DND-41 (cell line): Measurements from ENCODE around the gene ANKS1B.

Source experiments
- ATAC-seq: fragments of 200-7000 bp; cut with Tn5 transposase; 3 replicates; pipeline ENCODE4 v1.9.1; 2021; ENCODE audit warnings: low read depth; ENCODE audit not compliant: insufficient read depth
- DNase-seq: peaks from one replicate; pipeline ENCODE4 v3.0.0-alpha.2; 2020
- H2AFZ ChIP-seq: 2 replicates; pipeline ENCODE4 v1.6.0; 2012; ENCODE audit warnings: low read depth, low read length
- H3K27ac ChIP-seq: 2 replicates; pipeline ENCODE4 v1.5.1; 2012; ENCODE audit warnings: low read length, inconsistent platforms
- H3K27me3 ChIP-seq: fragments of 200-600 bp; sonication (generic); 2 replicates; pipeline ENCODE4 v1.6.0; 2012; ENCODE audit warnings: low read length, mild to moderate bottlenecking, inconsistent platforms; ENCODE audit not compliant: insufficient read depth, poor library complexity
- H3K36me3 ChIP-seq: 2 replicates; pipeline ENCODE4 v1.5.1; 2012; ENCODE audit warnings: low read length, inconsistent platforms; ENCODE audit not compliant: insufficient read depth
- H3K4me1 ChIP-seq: 2 replicates; pipeline ENCODE4 v1.5.1; 2012; ENCODE audit warnings: mild to moderate bottlenecking, low read length; ENCODE audit not compliant: insufficient read depth
- H3K4me2 ChIP-seq: 2 replicates; pipeline ENCODE4 v1.6.0; 2012; ENCODE audit warnings: mild to moderate bottlenecking, moderate library complexity, low read length, inconsistent platforms; ENCODE audit not compliant: insufficient read depth
- H3K4me3 ChIP-seq, 2 experiments: fragments of 200-600 bp in 1 of 2; shearing (Covaris generic) in 1 of 2; 2 replicates each; pipeline ENCODE4 v1.5.1; 2012 to 2016; ENCODE audit warnings: inconsistent platforms in 2 of 2, low read length in 2 of 2, mild to moderate bottlenecking in 2 of 2, low read depth in 1 of 2, moderate library complexity in 1 of 2
- H3K79me2 ChIP-seq: 2 replicates; pipeline ENCODE4 v1.6.0; 2012; ENCODE audit warnings: low read length, inconsistent platforms; ENCODE audit not compliant: insufficient read depth
- H3K9ac ChIP-seq: 2 replicates; pipeline ENCODE4 v1.6.0; 2012; ENCODE audit warnings: low read depth, mild to moderate bottlenecking, inconsistent platforms, low read length, moderate library complexity
- H3K9me3 ChIP-seq: 2 replicates; pipeline ENCODE4 v1.5.1; 2012; ENCODE audit warnings: low read length, moderate library complexity, mild to moderate bottlenecking, inconsistent platforms; ENCODE audit not compliant: insufficient read depth, severe bottlenecking
- H4K20me1 ChIP-seq: 2 replicates; pipeline ENCODE4 v1.6.0; 2012; ENCODE audit warnings: low read length; ENCODE audit not compliant: insufficient read depth
- EZH2 ChIP-seq: IDR thresholded peaks from 3 replicates; pipeline ENCODE4 v1.6.1; 2012; ENCODE audit warnings: borderline replicate concordance, low read depth, mild to moderate bottlenecking, moderate library complexity, low read length, inconsistent platforms; ENCODE audit not compliant: severe bottlenecking
- TF ChIP-seq, protein P1 (sequence below): IDR thresholded peaks from 2 replicates; pipeline ENCODE4 v1.5.1; 2012; ENCODE audit warnings: borderline replicate concordance, low read length, moderate library complexity, mild to moderate bottlenecking; ENCODE audit not compliant: poor library complexity, severe bottlenecking; ENCODE audit errors: extremely low read depth

Gene ANKS1B

DNA sequence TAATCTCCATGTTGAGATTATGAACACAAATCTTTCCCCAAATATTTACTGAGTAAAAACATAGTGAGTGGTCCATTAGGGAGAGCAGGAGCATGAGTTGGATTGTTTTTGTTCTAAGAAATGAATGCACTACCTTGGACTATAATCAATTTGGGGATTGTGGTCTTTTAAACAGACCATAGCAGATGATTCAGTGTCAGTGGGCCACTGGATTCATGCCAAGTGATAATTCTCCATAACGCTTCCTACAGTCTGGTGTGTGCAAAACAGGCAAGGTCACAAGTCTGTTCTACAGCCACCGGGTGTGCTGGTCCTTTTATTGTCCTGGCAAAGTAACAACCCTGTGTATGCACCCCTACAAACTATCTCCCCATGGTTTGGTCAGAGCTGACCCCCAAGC is 1073.3 kb downstream of the ANKS1B start:
- Histone ChIP-seq H3K36me3 (no peaks in the 10 kb centered on the region), H2AFZ (no peak overlapping the region), H3K9ac (no peak overlapping the region), H3K27me3 (no peaks in the 10 kb centered on the region), H4K20me1 (no peaks in the 10 kb centered on the region), H3K4me1 (no peaks in the 10 kb centered on the region), H3K79me2 (no peaks in the 10 kb centered on the region), H3K9me3 (no peaks in the 10 kb centered on the region), H3K4me3 (no peak overlapping the region), H3K4me2 (no peak overlapping the region), H3K27ac (no peak overlapping the region)
- ATAC-seq (no peak), DNase-seq (no peak)
- TF ChIP-seq, protein P1, sequence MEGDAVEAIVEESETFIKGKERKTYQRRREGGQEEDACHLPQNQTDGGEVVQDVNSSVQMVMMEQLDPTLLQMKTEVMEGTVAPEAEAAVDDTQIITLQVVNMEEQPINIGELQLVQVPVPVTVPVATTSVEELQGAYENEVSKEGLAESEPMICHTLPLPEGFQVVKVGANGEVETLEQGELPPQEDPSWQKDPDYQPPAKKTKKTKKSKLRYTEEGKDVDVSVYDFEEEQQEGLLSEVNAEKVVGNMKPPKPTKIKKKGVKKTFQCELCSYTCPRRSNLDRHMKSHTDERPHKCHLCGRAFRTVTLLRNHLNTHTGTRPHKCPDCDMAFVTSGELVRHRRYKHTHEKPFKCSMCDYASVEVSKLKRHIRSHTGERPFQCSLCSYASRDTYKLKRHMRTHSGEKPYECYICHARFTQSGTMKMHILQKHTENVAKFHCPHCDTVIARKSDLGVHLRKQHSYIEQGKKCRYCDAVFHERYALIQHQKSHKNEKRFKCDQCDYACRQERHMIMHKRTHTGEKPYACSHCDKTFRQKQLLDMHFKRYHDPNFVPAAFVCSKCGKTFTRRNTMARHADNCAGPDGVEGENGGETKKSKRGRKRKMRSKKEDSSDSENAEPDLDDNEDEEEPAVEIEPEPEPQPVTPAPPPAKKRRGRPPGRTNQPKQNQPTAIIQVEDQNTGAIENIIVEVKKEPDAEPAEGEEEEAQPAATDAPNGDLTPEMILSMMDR = no peak
- no peak for TF ChIP-seq EZH2

DNA sequence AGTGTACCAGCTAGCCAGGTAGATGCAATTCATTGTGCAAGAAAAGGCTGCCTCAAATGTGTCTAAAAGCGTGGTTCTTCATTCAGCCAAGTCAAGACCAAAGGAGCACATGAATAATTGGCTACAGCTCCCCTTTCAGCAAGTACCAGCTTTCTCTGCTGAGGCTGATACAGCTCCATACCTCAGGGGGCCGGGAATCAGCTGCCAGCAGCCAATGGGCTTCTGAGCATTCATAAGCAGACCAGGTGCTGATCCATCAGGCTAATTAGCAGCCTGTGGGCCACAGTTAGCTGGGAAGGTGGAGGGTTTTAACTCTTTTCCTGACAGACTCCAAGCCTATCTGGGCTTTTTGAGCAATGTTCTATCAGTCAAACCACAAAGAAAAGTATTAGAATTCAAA is 1075.0 kb downstream of the ANKS1B start:
- H3K79me2 ChIP-seq = no peaks in the 10 kb centered on the region
- no peak for DNase-seq
- H3K9ac ChIP-seq = no peak overlapping the region
- no peaks in the 10 kb centered on the region for H4K20me1 ChIP-seq
- no peak for ATAC-seq
- H3K36me3 ChIP-seq = no peaks in the 10 kb centered on the region
- no peak overlapping the region for H2AFZ ChIP-seq
- H3K4me2 ChIP-seq = no peak overlapping the region
- H3K4me3 ChIP-seq = no peak overlapping the region
- H3K27ac ChIP-seq = no peak overlapping the region
- H3K9me3 ChIP-seq = no peaks in the 10 kb centered on the region
- H3K27me3 ChIP-seq = no peaks in the 10 kb centered on the region
- TF ChIP-seq EZH2 = no peak
- TF ChIP-seq, protein P1 = no peak
- no peaks in the 10 kb centered on the region for H3K4me1 ChIP-seq

DNA sequence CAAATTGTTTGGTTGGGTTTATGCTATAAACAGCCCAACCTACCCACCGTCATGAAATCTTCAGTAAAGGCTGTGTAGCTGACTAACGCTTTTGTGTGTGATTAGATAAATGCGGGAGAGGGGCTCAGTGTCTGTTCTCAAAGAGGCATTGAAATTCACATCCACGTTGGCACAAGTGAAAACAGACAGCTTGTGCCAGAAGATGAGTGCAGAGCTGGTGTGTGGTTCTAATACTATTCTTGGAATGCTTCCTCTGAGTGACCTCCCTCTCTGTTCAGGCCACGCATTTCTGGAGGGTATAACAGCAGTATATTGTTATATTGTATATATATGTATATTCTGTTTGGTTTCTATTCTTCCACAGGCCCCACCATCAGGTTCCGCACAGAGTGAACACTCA is 1075.9 kb downstream of the ANKS1B start:
- TF ChIP-seq EZH2 = no peak
- TF ChIP-seq, protein P1 = no peak
- no peak overlapping the region for H3K4me2 ChIP-seq
- ATAC-seq (no peak), DNase-seq (no peak)
- H2AFZ ChIP-seq = no peak overlapping the region
- H3K9ac ChIP-seq = no peak overlapping the region
- no peaks in the 10 kb centered on the region for H4K20me1 ChIP-seq
- H3K36me3 ChIP-seq = no peaks in the 10 kb centered on the region
- no peaks in the 10 kb centered on the region for H3K79me2 ChIP-seq
- H3K27ac ChIP-seq = no peak overlapping the region
- no peak overlapping the region for H3K4me3 ChIP-seq
- no peaks in the 10 kb centered on the region for H3K27me3 ChIP-seq
- no peaks in the 10 kb centered on the region for H3K9me3 ChIP-seq
- no peaks in the 10 kb centered on the region for H3K4me1 ChIP-seq

DNA sequence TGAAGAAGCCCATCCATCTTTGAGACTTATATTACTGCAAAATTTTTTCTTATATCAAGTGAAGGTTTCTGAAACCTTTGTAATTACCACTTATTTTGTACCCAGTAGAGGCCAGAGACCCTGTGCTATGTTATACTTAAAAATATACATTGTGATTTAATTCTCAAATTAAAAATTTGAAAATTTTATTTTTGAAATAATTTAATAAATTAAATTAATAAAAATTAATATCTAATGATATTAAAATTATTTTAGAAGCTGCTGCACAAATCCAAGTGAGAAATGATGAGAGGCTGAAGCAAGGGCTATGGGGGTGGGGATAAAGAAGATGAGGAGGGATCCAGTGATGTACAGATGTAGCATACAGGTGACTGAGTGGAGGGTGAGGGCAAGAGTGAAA is 1080.9 kb downstream of the ANKS1B start:
- no peaks in the 10 kb centered on the region for H3K27me3 ChIP-seq
- no peaks in the 10 kb centered on the region for H3K36me3 ChIP-seq
- H3K9ac ChIP-seq = no peak overlapping the region
- no peak overlapping the region for H3K4me2 ChIP-seq
- H3K27ac ChIP-seq = no peak overlapping the region
- no peaks in the 10 kb centered on the region for H3K9me3 ChIP-seq
- H4K20me1 ChIP-seq = no peaks in the 10 kb centered on the region
- no peak for DNase-seq
- no peak for TF ChIP-seq EZH2
- TF ChIP-seq, protein P1 = no peak
- no peaks in the 10 kb centered on the region for H3K79me2 ChIP-seq
- no peak overlapping the region for H3K4me3 ChIP-seq
- no peak overlapping the region for H2AFZ ChIP-seq
- ATAC-seq = no peak
- H3K4me1 ChIP-seq = no peaks in the 10 kb centered on the region
